ENCODE results near the gene CENPM.

The CENPM gene

GRCh38 chr22:41900652-41901312 is 46.2 kb downstream of the CENPM start:
- DNase-seq (ENCODE audit: low read depth in 1 of 2, low spot score in 1 of 2): no peak

- no peak for DNase-seq (ENCODE audit: low read depth in 1 of 2, low spot score in 1 of 2)
Observed at GRCh38 chr22:41899992-41900651, 46.8 kb downstream of the CENPM start.

- DNase-seq (ENCODE audit: low read depth in 1 of 2, low spot score in 1 of 2): no peak
Observed at GRCh38 chr22:41899110-41899509, 47.8 kb downstream of the CENPM start.

GRCh38 chr22:41898645-41899044 is 48.3 kb downstream of the CENPM start:
- DNase-seq (ENCODE audit: low read depth in 1 of 2, low spot score in 1 of 2): no peak

GRCh38 chr22:41893591-41894375 is 53.2 kb downstream of the CENPM start:
- no peak for DNase-seq (ENCODE audit: low read depth in 1 of 2, low spot score in 1 of 2)

- no peak for DNase-seq (ENCODE audit: low read depth in 1 of 2, low spot score in 1 of 2)
Observed at GRCh38 chr22:41892721-41893120, 54.2 kb downstream of the CENPM start.

GRCh38 chr22:41891407-41891806 is 55.5 kb downstream of the CENPM start:
- DNase-seq (ENCODE audit: low read depth in 1 of 2, low spot score in 1 of 2): no peak
